ENCODE data around the gene SCAMP4. TPM values are rescaled to one million over a fixed set of nuclear protein-coding genes. Genes with fewer than 3 reads are reported as not detected.

Gene SCAMP4
- total and polyA plus RNA-seq, 9 of the 15 experiments (the other 6 are each of a cell fraction or from before 2014, with no cell fraction given) = 0.81 to 45.9 (median 12.8) TPM

DNA sequence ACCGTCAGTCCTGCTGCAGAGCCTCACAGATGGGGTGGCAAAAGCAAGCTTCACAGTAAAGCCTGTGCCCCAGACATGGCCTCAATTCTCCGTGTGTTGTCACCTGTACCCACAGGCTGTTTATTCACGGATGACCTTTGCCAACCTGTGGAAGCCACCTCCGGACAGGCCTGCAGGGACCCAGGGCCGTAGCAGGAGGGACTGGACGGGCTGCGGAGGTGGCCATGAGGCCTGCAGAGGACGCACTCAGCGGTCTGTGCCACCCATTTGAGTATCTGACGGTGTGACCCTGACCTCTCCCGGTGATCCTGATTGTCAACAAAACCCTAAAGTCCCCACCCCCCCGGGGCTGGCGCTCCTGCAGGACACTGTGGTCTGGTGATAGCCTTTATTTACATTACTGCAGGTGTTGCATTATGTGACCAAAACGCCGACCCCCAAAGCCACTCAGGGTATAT, 34.0 kb upstream of the SCAMP4 start (continued):
- TF ChIP-seq, protein P1, sequence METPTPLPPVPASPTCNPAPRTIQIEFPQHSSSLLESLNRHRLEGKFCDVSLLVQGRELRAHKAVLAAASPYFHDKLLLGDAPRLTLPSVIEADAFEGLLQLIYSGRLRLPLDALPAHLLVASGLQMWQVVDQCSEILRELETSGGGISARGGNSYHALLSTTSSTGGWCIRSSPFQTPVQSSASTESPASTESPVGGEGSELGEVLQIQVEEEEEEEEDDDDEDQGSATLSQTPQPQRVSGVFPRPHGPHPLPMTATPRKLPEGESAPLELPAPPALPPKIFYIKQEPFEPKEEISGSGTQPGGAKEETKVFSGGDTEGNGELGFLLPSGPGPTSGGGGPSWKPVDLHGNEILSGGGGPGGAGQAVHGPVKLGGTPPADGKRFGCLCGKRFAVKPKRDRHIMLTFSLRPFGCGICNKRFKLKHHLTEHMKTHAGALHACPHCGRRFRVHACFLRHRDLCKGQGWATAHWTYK (CRISPR knock-in tag; IDR thresholded peaks at IDR 0.05) = no peak
- TF ChIP-seq CBFA2T3 (IDR thresholded peaks at IDR 0.05) (peak; percentile 29; the same call in 1 of the 2 replicates), ZKSCAN8 (CRISPR knock-in tag; IDR thresholded peaks at IDR 0.05) (no peak), SIX5 (IDR thresholded peaks at IDR 0.05; ENCODE audit: borderline replicate concordance in 1 of 2, insufficient read depth in 1 of 2, low read depth in 1 of 2, low read length in 2 of 2) (no peak), YY1 (IDR thresholded peaks at IDR 0.05; ENCODE audit: borderline replicate concordance in 1 of 3, control insufficient read depth in 1 of 3, extremely low read depth in 1 of 3, insufficient read depth in 3 of 3, insufficient read length in 1 of 3, insufficient replicate concordance in 2 of 3, low read depth in 1 of 3, low read length in 2 of 3) (peak in 1 of 3 experiments; percentile 12), DIDO1 (tag; IDR thresholded peaks at IDR 0.05; ENCODE audit: low read depth) (no peak), BRD4 (IDR thresholded peaks at IDR 0.05) (no peak), CEBPB (tag; IDR thresholded peaks at IDR 0.05) (no peak), ZHX1 (conservative IDR thresholded peaks at IDR 0.05; ENCODE audit: low read length) (no peak), ZMIZ1 (IDR thresholded peaks at IDR 0.05; ENCODE audit: low read depth in 2 of 2, low read length in 2 of 2) (no peak), ZC3H11A (IDR thresholded peaks at IDR 0.05; ENCODE audit: low read depth, low read length) (no peak), ZZZ3 (IDR thresholded peaks at IDR 0.05) (no peak)
- TF ChIP-seq, protein P2, sequence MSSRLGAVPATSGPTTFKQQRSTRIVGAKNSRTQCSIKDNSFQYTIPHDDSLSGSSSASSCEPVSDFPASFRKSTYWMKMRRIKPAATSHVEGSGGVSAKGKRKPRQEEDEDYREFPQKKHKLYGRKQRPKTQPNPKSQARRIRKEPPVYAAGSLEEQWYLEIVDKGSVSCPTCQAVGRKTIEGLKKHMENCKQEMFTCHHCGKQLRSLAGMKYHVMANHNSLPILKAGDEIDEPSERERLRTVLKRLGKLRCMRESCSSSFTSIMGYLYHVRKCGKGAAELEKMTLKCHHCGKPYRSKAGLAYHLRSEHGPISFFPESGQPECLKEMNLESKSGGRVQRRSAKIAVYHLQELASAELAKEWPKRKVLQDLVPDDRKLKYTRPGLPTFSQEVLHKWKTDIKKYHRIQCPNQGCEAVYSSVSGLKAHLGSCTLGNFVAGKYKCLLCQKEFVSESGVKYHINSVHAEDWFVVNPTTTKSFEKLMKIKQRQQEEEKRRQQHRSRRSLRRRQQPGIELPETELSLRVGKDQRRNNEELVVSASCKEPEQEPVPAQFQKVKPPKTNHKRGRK (tag; IDR thresholded peaks at IDR 0.05) = no peak
- TF ChIP-seq, protein P3, sequence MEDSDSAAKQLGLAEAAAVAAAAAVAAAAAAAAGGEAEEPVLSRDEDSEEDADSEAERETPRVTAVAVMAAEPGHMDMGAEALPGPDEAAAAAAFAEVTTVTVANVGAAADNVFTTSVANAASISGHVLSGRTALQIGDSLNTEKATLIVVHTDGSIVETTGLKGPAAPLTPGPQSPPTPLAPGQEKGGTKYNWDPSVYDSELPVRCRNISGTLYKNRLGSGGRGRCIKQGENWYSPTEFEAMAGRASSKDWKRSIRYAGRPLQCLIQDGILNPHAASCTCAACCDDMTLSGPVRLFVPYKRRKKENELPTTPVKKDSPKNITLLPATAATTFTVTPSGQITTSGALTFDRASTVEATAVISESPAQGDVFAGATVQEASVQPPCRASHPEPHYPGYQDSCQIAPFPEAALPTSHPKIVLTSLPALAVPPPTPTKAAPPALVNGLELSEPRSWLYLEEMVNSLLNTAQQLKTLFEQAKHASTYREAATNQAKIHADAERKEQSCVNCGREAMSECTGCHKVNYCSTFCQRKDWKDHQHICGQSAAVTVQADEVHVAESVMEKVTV (CRISPR knock-in tag; IDR thresholded peaks at IDR 0.05) = no peak
- TF ChIP-seq, protein P4, sequence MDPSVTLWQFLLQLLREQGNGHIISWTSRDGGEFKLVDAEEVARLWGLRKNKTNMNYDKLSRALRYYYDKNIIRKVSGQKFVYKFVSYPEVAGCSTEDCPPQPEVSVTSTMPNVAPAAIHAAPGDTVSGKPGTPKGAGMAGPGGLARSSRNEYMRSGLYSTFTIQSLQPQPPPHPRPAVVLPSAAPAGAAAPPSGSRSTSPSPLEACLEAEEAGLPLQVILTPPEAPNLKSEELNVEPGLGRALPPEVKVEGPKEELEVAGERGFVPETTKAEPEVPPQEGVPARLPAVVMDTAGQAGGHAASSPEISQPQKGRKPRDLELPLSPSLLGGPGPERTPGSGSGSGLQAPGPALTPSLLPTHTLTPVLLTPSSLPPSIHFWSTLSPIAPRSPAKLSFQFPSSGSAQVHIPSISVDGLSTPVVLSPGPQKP (CRISPR knock-in tag; IDR thresholded peaks at IDR 0.05) = no peak

Measured in K562 (cell line).